Esophagus mucosa (tissue), 1 donor: Measurements from ENCODE around the gene LRBA. TPM values are rescaled to one million over a fixed set of nuclear protein-coding genes. Genes with fewer than 3 reads are reported as not detected.
"Not testable (repeated sequence)": the region's sequence is repeated elsewhere in the genome, so short reads cannot be mapped to it uniquely, and the experiment has no call there.

Source experiments
- ATAC-seq: fragments of 200-7000 bp; cut with Tn5 transposase; one replicate; pipeline ENCODE4 v1.9.1; 2020
- total RNA-seq: library from RNA; stranded (reverse); gene quantifications from one replicate; pipeline ENCODE4 v1.2.4, GENCODE V29; 2023
- donor health status: DM: yes; HTN: yes; CAD: no.

Gene LRBA
- total RNA-seq, 1 donor from 2014 or later = 41.1 TPM

DNA sequence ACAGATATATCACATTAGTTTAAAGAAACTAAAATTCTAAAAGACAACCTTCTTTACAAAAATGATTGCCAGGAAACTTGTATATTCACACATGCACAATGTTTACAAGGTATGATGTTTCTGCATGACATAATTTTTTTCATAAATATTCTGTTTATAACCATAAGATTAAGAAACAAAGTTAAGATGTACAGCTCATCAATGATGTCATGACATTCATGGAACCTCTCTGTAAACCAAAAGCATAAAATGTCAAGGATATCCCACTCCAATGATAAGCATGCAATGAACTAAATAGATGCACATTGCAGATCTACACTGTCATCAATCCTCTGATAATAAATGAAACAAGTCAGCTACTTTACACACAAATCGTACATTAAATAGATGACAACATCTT is 297.1 kb downstream of the LRBA start:
- ATAC-seq = no peak

DNA sequence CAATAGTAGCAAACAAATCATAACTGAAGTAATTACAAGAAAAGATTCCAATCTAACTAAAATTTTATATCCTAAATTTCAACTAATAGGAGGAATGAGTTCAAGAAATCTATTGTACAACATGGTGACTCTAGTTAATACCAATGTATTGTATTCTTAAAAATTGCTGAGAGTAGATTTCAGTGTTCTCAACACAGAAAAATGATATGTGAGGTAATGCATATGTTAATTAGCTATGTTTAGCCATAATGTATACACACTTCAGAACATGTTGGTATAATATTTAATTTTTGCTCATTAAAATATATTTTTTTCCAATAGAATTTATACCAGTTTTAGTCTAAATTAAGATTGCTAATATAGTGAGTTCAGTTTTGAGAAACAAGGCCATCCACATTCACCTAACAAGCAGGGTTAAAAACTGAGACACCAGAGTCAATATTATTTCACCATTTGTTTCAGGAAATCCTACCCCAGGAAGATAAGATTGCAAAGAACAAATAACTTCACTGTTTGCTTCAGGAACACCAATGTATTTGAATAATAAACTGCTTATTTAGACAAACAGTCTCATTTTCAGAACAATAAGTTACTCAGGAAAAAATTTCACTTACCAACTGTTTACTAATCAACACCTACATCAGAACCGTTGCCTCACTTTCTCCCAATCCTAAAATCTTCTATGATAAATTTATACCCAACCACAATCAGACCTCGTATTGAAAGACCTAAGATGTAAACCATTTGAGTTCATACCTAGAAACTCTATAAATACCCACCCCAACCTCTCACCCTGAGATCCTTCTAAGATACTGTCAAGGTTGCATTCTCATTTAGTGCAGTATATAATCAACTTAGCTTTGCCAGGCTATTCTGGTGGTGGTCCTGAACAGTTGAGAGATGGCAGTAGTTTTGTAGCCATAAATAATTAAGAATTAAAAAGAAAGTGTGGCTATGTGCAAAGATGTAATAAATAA is 300.3 kb downstream of the LRBA start:
- no peak for ATAC-seq

DNA sequence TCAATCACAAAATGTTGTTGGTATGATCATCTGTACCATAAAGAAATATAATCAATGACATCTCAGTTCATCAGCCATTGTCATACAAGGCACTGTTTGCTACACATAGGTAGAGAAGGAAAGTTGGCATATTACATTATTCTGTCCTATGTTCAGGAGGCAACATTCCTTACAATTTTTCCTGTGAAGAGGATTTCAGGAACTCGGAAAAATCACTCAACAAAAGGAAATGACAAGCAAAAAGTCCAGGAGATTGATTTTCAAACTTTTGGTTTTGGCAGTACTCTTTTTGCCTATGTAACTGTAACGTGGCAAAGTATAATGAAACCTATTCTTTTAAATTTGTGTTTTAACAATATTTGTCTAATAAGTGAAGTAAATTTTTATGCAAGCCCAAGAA is 301.8 kb downstream of the LRBA start:
- ATAC-seq = no peak

DNA sequence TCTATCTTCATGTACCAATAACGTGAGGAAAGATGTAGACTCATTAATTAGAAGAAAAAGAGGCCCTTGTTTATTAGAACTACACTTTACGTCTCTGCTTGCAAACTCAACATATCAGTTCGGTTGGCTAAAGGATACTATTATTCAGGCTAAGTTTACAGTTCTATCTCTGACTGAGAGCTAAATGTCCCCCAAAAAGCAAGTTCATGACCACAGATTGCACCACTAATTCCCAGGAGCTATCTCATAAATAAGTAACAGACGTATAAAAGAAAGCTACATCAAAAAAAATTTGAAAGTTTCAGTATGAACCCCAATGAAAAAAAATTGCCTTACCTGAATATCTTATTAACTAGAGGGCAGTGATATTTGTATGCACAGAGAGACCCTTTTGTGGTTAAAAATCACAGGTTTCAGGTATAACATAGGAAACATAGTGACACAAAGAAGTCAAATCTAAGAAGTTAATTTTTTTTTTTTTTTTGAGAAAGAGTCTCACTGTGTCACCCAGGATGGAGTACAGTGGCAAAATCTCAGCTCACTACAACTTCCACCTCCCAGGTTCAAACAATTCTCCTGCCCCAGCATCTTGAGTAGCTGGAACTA is 304.2 kb downstream of the LRBA start:
- no peak for ATAC-seq

DNA sequence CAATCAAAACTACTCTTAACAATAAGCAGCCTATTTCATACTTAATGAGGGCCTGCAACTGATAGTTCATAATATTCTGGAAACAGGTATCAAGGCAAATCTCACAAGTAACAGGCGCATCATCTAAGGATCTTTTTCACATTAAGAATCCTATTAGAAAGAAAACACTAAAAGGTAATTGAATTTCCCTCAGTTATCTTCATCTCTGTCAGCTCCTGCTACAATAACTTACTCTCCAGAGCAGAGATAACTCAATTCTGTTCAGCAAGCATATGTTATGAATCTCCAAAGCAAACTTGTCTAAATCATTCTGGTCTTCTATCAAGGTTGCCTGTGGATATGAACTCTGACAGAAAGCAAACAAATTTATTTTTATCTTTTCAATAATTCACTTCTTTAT is 307.1 kb downstream of the LRBA start:
- no peak for ATAC-seq

DNA sequence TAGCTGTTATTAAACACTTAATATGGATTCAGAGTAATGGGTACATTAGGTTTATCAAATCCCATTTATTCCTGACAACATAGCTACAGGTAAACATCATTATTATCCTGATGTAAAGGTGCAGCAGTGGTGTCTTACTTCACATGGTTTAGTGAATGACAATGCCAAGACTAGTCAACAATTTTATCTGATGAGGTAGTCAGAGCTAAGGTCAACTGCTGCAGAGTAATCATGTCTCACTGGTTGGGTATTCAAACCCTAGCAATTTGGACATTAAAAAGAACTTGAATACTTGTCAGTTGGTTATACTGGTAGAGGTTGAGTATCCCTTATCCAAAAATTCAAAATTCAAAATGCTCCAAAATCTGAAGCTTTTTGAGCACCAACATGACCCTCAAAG is 315.5 kb downstream of the LRBA start:
- ATAC-seq = no peak

DNA sequence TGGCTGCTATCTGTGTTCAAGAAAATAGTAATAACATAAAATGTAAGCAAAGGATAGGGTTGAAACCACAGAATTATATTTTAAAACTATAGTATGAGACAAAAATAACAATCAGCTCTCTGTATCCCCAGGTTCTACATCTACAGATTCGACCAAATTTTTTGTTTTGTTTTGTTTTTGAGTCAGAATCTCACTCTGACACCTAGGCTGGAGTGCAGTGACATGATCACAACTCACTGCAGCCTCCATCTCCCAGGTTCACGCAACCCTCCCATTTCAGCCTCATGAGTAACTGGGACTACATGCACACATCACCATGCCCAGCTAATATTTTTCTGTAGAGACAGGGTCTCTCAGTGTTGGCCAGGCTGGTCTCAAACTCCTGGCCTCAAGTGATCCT is 319.9 kb downstream of the LRBA start:
- ATAC-seq = no peak

DNA sequence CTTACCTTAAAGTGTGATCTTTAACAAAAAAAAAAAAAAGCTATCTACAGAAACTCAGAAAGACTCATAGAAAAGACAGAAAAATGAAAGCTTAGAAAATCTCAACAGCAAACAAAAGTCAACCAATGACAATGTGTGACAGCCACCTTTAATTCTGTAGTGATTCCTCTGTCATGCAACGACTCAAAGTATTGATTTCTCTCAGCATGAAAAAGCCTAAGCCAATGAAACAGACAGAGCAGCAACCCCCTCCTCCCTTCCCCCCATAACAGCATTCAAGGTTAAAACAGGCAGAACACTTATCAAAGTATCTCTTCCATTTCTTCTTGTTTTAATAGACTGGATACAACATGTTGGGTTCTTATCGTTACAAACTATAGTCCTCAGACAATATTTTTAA is 320.6 kb downstream of the LRBA start:
- no peak for ATAC-seq

DNA sequence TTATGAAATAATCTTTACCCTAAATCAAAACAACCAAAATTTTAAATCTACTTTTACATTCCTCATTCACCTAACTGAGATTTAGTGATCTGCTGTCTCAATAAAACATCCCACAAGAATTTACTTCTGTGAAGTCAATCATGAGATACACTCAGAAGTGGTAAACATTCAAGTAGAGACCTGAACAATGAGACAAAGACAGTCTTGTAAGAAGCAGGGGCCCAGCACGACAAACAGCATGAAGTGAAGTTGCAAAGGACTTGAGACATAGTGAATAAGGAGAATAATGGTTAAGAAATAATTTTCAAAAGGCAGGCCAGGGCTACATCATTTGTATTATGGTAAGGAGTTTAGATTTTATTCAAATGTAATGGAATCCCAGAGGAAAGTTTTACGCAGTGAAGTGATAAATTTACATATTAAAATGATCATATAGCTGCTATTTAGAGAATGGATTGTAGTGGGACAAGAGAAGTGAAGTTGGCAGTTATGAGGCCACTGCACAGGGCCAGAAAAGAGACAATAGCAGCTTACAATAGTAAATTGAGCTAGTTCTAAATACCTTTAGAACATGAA is 331.2 kb downstream of the LRBA start:
- no peak for ATAC-seq

DNA sequence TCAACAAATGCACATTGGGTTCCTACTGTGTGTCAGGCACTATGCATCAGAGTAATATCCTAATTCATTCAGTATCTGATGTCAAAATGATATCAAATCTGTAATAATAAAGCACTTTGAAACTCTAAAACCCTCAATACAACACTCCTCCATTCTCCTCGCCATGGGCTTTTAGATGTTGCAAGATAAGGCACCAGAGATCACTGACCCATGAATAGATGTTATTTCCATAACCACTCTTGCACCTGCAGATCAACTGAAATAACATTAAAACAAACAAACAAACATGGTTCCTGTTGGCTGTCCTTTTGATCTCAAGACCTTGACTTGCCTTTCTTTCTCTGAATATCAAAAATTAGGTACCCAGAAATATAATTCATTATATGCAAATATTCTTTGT is 333.0 kb downstream of the LRBA start:
- no peak for ATAC-seq

DNA sequence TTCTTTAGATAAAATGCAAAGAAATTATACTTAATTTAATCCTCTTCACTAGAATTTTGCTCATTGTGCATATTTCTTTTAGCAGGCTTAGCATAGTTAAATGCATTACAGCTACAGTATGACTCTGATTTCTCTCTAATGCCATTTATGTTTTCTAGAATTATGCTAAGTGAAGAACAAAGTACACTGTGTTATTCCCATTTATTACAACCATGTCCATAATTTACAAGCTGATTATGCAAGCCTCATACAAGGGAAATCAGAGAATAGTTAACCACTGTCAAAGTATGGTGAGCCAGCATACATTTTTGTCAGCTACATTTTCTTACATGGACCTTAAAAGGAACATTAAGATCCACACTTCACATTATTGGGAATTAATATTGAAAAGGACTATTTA is 334.0 kb downstream of the LRBA start:
- no peak for ATAC-seq

DNA sequence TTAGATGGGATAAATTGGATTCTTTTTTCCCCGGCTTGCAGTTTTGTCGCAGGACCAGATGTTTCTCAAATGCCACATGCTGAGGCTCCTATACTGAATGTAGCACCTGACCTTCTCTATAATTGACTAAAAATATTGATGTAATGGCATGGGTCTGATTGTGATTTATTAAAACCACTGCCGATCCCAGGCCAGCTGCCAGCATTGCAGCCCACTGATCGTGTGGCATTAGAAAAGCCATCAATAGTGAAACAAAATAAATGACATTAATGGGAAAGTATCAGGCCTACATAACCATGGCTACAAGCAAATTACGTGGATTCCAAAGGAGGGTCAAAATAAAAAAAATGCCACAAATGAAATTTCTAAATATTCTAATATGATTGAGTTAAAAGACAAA is 334.4 kb downstream of the LRBA start:
- ATAC-seq = no peak

DNA sequence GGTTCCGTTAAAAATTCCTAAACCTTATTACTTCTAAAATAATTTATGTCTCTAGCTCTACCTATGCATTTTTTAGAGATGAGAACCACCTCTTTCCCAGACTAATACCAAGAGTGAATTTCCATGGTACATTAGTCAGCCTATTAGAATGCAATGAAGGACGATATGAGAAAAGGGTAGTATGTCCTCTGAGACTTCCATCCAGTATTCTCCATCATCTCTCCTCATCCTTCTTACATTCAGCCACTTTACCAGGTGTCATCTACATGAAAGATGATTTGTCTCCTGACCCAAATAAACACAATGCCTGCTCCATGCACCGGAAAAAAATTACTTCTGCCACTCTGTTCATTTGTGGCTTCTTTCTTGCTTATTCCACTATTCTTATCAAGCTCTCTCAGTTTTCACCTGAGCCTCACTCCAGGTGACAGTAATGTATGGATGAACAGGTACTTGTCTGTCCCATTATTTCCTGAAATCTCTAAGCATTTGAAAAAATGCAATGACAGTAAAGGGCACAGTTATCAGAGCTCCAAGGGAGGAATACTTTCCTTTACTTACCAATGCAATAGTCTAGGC is 335.2 kb downstream of the LRBA start:
- no peak for ATAC-seq

DNA sequence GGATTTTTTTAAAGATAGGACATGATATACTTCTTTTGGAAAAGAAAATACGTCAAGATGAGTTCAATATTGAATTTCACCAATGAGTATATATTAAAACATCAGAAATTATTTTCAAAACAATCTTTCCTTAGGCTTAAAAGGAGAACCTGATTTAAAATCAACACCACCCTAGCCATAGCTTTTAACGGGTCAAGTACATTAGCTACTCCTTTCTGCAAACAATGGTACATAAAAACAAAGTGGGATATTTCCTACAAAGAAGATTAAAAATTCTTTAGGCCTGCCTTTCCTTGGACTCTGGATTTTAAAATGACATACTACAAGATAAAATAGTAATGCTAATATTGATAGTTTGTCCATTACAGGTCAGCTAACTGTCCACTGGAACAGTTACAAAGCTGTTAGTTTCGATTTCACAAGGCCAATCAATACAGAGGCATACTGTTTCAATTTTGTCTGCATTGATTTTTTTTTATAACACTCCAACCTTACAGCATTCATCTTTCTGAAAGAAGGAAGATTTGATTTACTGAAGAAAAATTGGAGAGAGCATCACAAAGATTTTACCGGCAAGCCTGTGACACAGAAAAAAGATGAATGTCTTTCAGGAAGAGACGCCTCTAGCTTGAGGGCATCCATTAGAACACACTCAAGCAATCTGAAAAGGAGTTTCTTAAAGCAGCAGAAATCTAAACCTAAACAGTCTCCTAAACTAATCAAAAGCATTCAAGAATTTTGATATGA is 335.9 kb downstream of the LRBA start:
- ATAC-seq = no peak

DNA sequence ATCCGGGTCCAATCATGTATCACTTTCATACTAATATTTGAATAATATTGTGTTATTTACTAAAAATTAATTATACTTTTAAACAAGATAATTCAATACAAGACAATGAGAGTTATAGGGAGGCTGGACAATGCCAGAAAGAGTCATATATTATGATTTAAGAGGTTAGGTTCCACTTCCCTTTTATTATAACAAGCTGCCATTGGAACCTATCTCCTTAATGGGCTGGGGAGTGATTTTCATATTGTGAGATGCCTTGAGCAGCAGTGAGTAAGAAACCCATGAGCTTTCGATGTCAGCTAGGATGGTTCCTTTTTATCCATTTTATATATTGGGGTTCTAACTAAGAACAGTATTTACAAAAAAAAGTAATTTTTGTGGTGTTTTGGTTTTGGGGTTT is 341.3 kb downstream of the LRBA start:
- ATAC-seq = no peak

DNA sequence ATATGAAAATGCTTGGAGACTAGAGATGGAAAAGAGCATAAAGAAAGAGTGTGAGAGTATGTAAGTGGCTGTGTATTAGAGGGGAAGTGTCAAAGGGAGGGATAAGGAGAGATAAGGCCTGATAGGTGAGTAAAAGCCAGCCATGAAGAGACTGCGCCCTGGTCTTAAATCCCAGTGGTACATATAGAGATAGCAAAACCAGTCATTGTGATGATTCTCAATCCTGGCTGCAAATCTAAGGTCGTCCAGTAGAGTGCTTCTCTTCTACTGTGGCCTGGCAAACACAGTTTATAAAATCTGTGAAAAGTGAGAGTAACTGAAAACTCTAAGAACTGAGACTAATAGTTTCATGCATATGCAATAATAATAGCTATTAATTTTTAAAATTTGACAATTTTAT is 346.3 kb downstream of the LRBA start:
- ATAC-seq = no peak

DNA sequence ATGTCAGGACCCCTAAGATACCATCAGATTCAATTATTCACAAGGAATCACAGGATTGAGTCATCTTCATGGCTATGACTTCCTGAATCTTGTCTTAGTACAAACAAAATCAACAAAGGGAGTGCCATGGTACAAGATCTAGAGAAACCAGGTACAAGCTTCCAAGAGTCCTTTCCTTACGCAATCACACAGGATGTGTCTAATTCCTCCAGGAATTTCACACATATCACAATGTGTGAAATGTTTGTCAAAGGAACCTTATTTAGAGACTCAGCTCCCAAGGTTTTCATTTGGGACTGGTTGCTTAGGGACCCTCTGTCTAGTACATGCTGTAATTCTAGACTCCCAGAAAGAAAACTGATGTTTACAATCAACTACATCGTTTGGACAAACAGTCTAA is 350.1 kb downstream of the LRBA start:
- ATAC-seq = peak; percentile 59

DNA sequence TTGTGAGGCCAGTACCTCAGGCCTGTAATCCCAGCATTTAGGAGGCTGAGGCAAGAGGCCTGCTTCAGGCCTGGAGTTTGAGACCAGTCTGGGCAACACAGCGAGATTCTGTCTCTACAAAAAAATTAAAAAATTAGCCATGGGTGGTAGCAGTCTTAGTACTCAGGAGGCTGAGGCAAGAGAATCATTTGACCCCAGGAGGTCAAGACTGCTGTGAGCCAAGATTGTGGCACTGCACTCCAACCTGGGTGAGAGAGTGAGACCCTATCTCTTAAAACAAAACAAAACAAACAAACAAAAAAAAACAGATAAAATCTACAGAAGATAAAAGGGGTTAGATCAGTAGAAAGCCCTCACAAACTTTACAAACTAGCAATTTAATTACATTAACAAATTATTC is 352.4 kb downstream of the LRBA start:
- no peak for ATAC-seq

DNA sequence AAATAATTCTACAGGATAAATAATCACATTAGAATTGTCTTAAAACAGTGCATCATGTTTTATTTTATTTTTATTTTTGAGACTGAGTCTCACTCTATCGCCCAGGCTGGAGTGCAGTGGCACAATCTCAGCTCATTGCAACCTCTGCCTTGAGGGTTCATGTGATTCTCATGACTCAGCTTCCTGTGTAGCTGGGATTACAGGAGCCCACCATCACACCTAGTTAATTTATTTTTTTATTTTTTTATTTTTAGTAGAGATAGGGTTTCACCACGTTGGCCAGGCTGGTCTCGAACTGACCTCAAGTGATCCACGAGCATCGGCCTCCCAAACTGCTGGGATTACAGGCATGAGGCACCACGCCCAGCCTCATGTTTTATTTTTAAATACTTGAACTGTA is 353.5 kb downstream of the LRBA start:
- ATAC-seq = not testable (repeated sequence)

DNA sequence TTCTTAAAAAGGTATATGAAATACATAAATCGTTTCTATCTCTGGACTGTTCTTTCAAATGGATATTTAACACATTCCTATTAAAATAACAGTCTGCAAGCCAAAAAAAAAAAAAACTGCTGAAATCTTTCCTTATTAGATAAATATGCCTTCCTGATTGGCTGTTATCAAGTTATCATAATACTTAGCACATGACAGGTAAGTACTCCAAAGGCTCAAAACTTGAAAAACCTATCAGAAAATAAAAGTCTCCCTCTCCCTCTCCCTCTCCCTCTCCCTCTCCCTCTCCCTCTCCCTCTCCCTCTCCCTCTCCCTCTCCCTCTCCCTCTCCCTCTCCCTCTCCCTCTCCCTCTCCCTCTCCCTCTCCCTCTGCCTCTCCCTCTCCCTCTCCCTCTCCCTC is 356.8 kb downstream of the LRBA start:
- not testable (repeated sequence) for ATAC-seq

DNA sequence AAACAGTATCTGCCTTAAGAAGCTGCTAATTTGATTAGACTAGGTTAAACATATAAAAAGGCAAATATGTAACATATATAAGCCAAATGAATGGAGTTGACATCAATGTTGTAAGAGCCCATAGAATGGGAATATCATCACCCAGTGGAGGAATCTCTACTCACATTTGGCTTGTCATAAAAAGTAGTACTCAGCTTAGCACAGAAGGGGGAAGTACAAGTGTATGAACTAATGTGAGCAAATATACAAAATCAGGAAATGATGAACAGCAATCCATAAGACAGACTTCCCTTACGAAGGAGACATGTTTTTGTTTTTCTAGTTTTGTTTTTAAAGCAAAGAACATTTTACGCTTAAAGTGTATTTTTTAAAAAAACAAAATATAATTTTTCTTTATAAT is 358.2 kb downstream of the LRBA start:
- no peak for ATAC-seq

DNA sequence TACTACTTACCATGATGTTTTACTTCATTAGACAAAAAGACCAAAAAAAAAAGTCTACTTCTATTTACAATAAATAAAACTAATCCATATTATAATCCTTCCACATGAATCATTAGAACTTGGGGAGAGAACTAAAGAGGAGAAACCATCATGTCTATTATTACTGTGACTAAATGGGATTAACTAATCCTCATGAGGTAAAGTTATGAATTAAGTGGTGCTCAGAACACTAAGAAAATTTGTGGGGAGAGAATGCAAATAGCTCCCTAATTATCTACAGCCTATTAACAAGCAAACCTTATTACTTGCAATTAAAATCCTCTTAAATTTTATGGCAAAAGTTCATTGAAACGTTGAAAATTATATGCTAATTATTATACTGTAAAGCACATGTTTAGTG is 364.3 kb downstream of the LRBA start:
- ATAC-seq = peak; percentile 56

DNA sequence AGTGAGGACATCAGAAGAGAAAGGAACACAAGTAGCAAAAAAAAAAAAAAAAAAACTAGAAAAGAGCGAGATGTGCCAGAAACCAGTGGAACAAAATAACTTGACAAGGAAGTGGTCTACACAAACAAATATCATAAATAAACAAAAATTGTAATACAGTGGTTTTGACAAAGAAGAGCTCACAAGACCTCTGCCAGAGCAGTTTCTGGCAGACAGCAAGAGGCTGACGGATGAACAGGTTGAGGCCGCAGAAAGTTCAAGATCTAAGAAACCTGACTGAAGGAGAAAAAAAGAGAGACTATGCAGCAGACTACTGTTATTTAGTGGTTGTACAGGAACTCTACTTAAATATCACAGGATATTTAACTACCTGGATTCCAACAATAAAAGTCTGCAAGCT is 367.0 kb downstream of the LRBA start:
- no peak for ATAC-seq
